HG02678 (cell line): ENCODE data around the gene PHOSPHO2.
A peak's percentile ranks its signal among the peaks of the same experiment; 100 is the strongest.

Experiments used
- ATAC-seq: cut with Tn5 transposase; IDR thresholded peaks from one replicate; pipeline ENCODE4 v1.9.1; 2021; ENCODE audit warnings: mild to moderate bottlenecking, moderate library complexity; ENCODE audit not compliant: unreplicated experiment

Gene PHOSPHO2

DNA sequence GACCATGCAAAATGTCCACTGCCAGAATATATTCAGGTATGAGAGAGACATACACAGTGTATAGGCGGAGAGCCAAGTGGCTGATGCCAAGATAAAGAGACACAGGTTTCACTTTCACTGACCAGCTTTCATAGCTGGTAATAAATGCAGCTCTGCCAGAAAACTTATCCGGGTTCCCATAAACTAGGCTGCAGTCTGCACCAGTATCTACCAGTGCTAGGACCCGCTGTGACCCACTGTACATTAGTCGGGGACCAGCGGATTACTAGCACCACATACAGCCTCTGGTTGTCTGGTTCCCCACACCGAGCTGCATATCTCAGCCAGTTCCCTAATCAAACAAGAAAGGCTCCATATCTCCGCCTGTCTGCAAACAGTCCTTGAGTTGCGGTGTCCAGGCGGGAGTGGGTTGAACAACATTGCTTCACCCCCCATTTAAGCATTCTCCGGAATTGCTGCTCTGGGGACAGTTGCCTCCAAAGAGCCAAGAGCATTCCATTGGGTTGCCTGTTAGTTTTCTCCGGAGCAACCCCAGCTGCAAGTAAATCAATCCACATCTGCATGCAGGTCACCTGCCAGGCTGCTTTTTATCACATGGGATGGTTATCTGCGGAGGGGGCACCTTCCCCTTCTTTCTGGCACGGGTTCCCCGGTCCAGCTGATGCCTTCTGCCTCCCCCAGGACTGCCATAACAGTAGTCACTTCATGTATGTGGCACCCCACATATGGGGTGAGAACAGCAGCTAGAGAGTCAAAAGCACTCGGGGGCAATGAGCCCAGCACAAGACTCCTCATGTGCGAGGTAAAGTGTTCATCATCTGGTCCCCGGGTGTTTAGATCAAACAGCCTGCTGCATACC lies 21.3 kb downstream of the PHOSPHO2 start:
- no peak for ATAC-seq

DNA sequence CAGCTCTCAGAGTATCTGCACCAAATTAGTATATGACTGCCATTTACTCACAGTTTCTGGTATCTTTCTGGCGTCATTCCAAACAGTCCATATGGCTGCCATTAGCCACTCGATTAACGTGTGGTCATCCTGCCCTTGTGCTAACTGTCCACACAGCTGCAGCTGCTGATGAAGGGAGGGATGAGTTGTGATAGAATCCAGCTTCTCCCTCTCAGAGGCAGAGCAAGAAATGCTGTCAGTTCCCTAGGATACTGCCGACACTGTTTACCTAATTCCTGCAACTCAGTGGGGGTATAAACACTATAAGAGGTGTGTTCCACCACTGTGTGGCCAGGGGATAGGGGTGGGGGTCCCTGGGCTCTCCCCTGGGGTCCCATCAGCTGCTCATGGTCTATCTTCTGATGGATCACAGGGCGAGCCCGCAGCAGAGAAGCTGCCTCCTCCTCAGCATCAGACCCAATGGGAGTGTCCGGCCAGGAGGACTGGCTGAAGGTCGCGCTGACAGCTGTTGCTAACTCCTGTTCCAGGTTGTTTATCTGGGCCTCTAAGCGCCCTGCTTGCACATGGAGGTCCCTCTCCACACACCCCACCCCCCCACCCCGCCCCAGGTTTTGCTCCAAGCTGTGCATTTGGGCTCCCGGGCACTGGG lies 22.1 kb downstream of the PHOSPHO2 start:
- no peak for ATAC-seq

GRCh38 chr2:169716938-169717690 lies 22.8 kb downstream of the PHOSPHO2 start:
- no peak for ATAC-seq

GRCh38 chr2:169717691-169718063 lies 23.4 kb downstream of the PHOSPHO2 start:
- ATAC-seq: no peak

DNA sequence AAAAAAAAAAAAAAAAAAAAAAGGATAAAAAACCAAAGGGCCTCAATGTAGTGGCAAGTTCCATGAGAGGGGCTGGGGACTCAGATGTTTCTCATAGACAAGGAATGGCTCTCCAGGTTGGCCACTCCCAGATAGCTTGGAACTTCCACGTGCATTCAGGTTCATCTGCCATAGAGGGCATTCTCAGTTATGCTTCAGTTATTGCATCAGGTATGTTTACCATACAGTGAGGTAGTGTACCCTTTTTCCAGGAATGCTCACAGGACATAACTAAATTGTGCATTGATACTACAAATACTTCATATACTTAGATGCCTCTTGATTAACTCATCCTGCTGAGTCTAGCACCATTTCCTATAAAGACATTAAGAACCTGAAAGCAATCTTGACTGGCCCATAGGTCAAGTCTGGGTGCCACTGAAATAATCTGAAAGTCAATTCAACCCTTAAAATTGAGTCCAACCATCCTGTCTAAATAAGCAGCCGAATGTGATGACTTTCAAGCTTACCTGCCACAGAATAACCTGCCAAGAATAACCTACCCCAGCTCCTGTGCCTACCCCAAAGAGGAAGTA lies 24.7 kb downstream of the PHOSPHO2 start:
- ATAC-seq: no peak

- no peak for ATAC-seq
Measured at GRCh38 chr2:169721016-169721415, 26.7 kb downstream of the PHOSPHO2 start.

GRCh38 chr2:169727065-169727464 lies 32.8 kb downstream of the PHOSPHO2 start:
- ATAC-seq: no peak

DNA sequence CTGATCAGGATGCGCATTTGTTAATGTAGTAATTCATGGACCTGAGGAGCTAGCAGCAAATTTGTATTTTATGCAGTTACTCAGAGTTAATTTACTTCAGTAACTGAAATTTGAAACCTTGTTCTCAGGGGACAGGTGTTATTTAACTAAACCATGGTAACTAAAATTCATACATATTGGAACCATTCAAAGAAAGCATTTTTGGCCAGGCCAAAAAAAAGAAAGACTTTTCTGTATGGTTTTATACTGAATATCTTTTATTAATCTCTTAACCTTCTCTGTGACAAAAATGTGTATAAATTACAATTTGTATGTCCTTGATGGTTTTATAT lies 35.0 kb downstream of the PHOSPHO2 start:
- ATAC-seq: no peak

DNA sequence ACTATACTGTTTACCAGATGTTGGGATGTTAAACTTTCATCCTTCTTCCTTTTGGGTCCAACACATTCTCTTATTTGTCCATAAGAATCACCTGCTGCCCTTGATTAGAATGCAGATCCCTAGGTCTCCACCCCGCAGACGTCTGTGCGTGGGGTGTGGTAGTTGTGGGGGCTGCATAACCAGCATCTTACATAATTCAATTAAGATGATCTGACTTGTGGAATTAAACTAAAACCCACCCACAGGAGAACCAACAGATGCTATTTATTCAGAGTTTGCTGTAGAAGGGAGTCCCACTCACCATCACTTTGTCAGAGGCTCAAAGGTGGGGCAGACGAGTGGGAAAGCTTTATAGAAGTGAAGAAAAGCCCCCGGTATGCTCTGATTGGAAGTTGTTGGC lies 37.8 kb downstream of the PHOSPHO2 start:
- no peak for ATAC-seq

GRCh38 chr2:169732583-169733358 lies 38.5 kb downstream of the PHOSPHO2 start:
- no peak for ATAC-seq

- ATAC-seq: peak; percentile 37
Measured at GRCh38 chr2:169734169-169734847, 40.0 kb downstream of the PHOSPHO2 start.

- no peak for ATAC-seq
Measured at GRCh38 chr2:169735623-169736022, 41.4 kb downstream of the PHOSPHO2 start.

DNA sequence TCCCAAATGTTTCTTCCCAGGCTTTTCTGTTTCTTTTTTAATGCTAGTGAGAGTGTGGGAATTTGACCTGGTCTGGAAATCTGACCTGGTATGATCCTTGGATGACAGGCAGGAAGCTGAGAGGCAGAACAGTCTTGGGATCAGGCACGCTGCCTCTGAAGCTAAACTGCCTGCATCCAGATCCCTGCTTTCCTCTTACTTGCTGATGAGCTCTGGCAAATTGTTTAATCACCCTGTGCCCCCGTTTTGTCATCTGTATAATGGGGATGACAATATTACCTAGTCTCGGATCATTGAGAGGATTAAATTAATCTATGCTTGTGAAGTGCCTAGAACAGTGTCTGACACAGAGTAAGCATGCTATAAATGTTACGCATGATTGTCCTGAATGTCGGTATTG lies 42.6 kb downstream of the PHOSPHO2 start:
- no peak for ATAC-seq

- ATAC-seq: no peak
Measured at GRCh38 chr2:169738566-169739229, 44.4 kb downstream of the PHOSPHO2 start.

- no peak for ATAC-seq
Measured at GRCh38 chr2:169739351-169739750, 45.1 kb downstream of the PHOSPHO2 start.

- ATAC-seq: no peak
Measured at GRCh38 chr2:169743549-169743948, 49.3 kb downstream of the PHOSPHO2 start.

- ATAC-seq: no peak
Measured at GRCh38 chr2:169746240-169746639, 52.0 kb downstream of the PHOSPHO2 start.

GRCh38 chr2:169748319-169748718 lies 54.0 kb downstream of the PHOSPHO2 start:
- no peak for ATAC-seq
